22Rv1 (cell line): ENCODE results near the gene ADCY7.

ENCODE experiments used
- H3K27ac ChIP-seq: fragments of 450-650 bp; 2 replicates; pipeline ENCODE4 v1.5.1; 2017
- CTCF ChIP-seq: fragments of 450-650 bp; IDR thresholded peaks from 2 replicates; pipeline ENCODE4 v1.5.1; 2017; ENCODE audit warnings: mild to moderate bottlenecking
- ZFX ChIP-seq: fragments of 450-650 bp; IDR thresholded peaks from 2 replicates; pipeline ENCODE4 v1.6.1; 2017; ENCODE audit warnings: antibody characterized with exemption, borderline replicate concordance

The ADCY7 gene

GRCh38 chr16:50263940-50264929 lies 2.1 kb upstream of the ADCY7 start:
- no peak overlapping the region for H3K27ac ChIP-seq
- TF ChIP-seq ZFX, result no peak
- TF ChIP-seq CTCF, result no peak

GRCh38 chr16:50265260-50265659 lies 1.1 kb upstream of the ADCY7 start:
- TF ChIP-seq CTCF (peak; percentile 43), ZFX (no peak)
- H3K27ac ChIP-seq, result no peak overlapping the region

- TF ChIP-seq CTCF, result no peak
- no peak for TF ChIP-seq ZFX
- no peak overlapping the region for H3K27ac ChIP-seq
Observed at GRCh38 chr16:50265716-50266336, 525 bp upstream of the ADCY7 start.

- TF ChIP-seq CTCF (no peak), ZFX (no peak)
- no peak overlapping the region for H3K27ac ChIP-seq
Observed at GRCh38 chr16:50267151-50267631, 840 bp downstream of the ADCY7 start.

- TF ChIP-seq CTCF (no peak), ZFX (no peak)
- H3K27ac ChIP-seq, result no peak overlapping the region
Observed at GRCh38 chr16:50267651-50268050, 1.3 kb downstream of the ADCY7 start.

GRCh38 chr16:50268352-50268751 lies 2.0 kb downstream of the ADCY7 start:
- TF ChIP-seq CTCF (no peak), ZFX (no peak)
- H3K27ac ChIP-seq, result no peak overlapping the region
